Measurements from ENCODE around the gene COTL1. TPM values are rescaled to one million over a fixed set of nuclear protein-coding genes. Genes with fewer than 3 reads are reported as not detected.

Gene COTL1
- polyA plus RNA-seq, 2 of the 4 experiments (the other 2 are of a cell fraction): 89.7 to 372 TPM

- no peak for FAIRE-seq
- no peaks in the 10 kb centered on the region for H3K9me3 ChIP-seq
- no peak overlapping the region for H3K4me2 ChIP-seq
- CTCF ChIA-PET: interaction anchor here (0.7 to 2.6 kb wide), 5 partner anchors 14 to 84 kb away, joined by 3 to 11 read pairs (median 3); no protein-coding TSS in a partner anchor
- POLR2A ChIA-PET: no interaction called here
- H3K27ac ChIP-seq: no peak overlapping the region
- ATAC-seq: no peak
- WGBS (ENCODE audit: missing lambda C conversion rate): 85% methylated on average over 11 of the region's 11 CpGs
- no peak overlapping the region for H3K4me3 ChIP-seq
- no peak for TF ChIP-seq RARB (CRISPR knock-in tag; IDR thresholded peaks at IDR 0.05)
- no peak for TF ChIP-seq ZC3H11A (IDR thresholded peaks at IDR 0.05)
- no peak for TF ChIP-seq RAD21 (conservative IDR thresholded peaks at IDR 0.05 in 1 of 2, IDR thresholded peaks at IDR 0.05 in 1 of 2)
- no peak for TF ChIP-seq CEBPB (IDR thresholded peaks at IDR 0.05)
- no peak for DNase-seq (ENCODE audit: low read depth in 1 of 2, low spot score in 1 of 2)
- H3K4me1 ChIP-seq: peaks cover 10% of the 10 kb centered on the region
These were observed 80.3 kb downstream of the COTL1 start for GRCh38 chr16:84537491-84538151.

GRCh38 chr16:84535851-84536250 is 82.0 kb downstream of the COTL1 start:
- FAIRE-seq: no peak
- TF ChIP-seq ESRRA (IDR thresholded peaks at IDR 0.05; ENCODE audit: borderline replicate concordance, low read length): no peak
- TF ChIP-seq GATA3 (IDR thresholded peaks at IDR 0.05; ENCODE audit: borderline replicate concordance): no peak
- TF ChIP-seq RFX5 (IDR thresholded peaks at IDR 0.05): no peak
- no peak for TF ChIP-seq RAD21 (conservative IDR thresholded peaks at IDR 0.05 in 1 of 2, IDR thresholded peaks at IDR 0.05 in 1 of 2)
- no peak for TF ChIP-seq NR3C1 (IDR thresholded peaks at IDR 0.05)
- no peak for TF ChIP-seq CBX8 (IDR thresholded peaks at IDR 0.05)
- no peak for TF ChIP-seq POLR2A (IDR thresholded peaks at IDR 0.05; ENCODE audit: low read length)
- TF ChIP-seq RARB (CRISPR knock-in tag; IDR thresholded peaks at IDR 0.05): no peak
- TF ChIP-seq ZSCAN20 (CRISPR knock-in tag; IDR thresholded peaks at IDR 0.05): no peak
- TF ChIP-seq POLR2AphosphoS2 (conservative IDR thresholded peaks at IDR 0.05; ENCODE audit: low read length): no peak
- no peak for TF ChIP-seq ZFP36 (IDR thresholded peaks at IDR 0.05; ENCODE audit: borderline replicate concordance, partially characterized antibody)
- TF ChIP-seq MAZ (IDR thresholded peaks at IDR 0.05; ENCODE audit: borderline replicate concordance, low read depth, low read length): no peak
- TF ChIP-seq HES2 (IDR thresholded peaks at IDR 0.05): no peak
- TF ChIP-seq PBX3 (IDR thresholded peaks at IDR 0.05): no peak
- TF ChIP-seq MYC (IDR thresholded peaks at IDR 0.05; ENCODE audit: borderline replicate concordance, low read length): no peak
- TF ChIP-seq ZC3H11A (IDR thresholded peaks at IDR 0.05): no peak
- TF ChIP-seq E2F6 (IDR thresholded peaks at IDR 0.05; ENCODE audit: borderline replicate concordance, low read depth): no peak
- no peak for TF ChIP-seq REST (IDR thresholded peaks at IDR 0.05)
- no peak for TF ChIP-seq CHD4 (IDR thresholded peaks at IDR 0.05; ENCODE audit: borderline replicate concordance)

More at GRCh38 chr16:84535851-84536250, 82.0 kb downstream of the COTL1 start:
- 82% methylated on average over 9 of the region's 9 CpGs for WGBS (ENCODE audit: missing lambda C conversion rate)
- Histone ChIP-seq H3K4me1 (peaks cover 21% of the 10 kb centered on the region), H3K4me2 (no peak overlapping the region), H3K27ac (no peak overlapping the region), H3K9me3 (no peaks in the 10 kb centered on the region), H3K4me3 (no peak overlapping the region)
- POLR2A ChIA-PET: no interaction called here
- ATAC-seq: no peak
- CTCF ChIA-PET: no interaction called here
- no peak for DNase-seq (ENCODE audit: low read depth in 1 of 2, low spot score in 1 of 2)

Data from A549 (cell line).